Fibroblast of peridontal ligament (primary cell): ENCODE measurements around the gene PCTP.

ENCODE experiments used
- DNase-seq: peaks from one replicate; pipeline ENCODE4 v3.0.0-alpha.2; 2010; ENCODE audit errors: extremely low read depth

PCTP gene

DNA sequence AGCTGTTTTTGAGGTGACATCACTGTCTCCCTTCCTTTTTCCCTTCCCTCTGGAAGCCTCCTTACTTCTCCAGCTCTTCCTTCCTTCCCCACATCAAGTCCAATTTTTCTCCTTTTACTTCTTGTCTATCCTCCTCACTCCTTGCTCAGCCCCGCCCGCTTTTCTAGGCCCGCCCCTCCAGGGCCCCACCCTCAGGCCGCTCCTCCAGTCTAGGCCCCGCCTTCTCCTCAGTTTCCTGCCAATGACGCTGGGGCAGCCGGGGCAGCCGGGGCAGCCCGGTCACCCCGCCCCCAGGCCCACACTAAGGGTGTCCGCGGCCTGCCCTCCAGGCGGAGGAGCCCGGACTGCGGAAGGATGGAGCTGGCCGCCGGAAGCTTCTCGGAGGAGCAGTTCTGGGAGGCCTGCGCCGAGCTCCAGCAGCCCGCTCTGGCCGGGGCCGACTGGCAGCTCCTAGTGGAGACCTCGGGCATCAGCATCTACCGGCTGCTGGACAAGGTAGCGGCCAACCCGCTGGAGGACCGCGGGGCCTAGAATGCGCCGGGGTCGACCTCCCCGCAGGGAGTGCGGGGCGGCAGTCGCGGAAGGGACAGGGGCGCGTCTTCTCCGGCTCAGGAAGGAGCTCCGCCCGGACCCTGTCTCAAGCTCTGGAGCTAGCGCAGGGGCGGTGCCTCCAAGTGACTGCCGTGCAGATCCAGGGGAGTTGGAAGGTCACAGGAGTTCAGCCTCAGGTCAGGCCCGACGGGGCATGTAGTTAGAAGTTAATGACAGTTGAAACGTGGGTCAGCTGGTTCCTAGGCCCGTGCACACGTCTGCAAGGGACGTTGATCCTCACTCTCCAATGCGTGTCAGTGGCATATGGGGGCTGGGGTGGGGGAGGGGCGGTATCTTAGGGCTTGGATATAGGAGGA, at the start of gene PCTP:
PCTP (plus strand) TSS at position 302 of the 908 bp plus-strand sequence; CDS start at position 355, 53 bp downstream.
- DNase-seq = peak; percentile 84

DNA sequence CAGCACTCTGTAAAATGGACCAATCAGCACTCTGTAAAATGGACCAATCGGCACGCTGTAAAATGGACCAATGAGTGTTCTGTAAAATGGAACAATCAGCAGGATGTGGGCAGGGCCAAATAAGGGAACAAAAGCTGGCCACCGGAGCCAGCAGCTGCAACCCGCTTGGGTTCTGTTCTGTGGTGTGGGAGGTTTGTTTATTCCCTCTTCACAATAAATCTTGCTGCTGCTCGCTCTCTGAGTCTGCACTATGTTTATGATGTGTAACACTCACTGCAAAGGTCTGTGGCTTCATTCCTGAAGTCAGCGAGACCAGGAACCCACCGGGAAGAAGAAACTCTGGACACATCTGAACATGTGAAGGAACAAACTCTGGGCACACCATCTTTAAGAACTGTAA, 48.7 kb upstream of the PCTP start:
- no peak for DNase-seq

DNA sequence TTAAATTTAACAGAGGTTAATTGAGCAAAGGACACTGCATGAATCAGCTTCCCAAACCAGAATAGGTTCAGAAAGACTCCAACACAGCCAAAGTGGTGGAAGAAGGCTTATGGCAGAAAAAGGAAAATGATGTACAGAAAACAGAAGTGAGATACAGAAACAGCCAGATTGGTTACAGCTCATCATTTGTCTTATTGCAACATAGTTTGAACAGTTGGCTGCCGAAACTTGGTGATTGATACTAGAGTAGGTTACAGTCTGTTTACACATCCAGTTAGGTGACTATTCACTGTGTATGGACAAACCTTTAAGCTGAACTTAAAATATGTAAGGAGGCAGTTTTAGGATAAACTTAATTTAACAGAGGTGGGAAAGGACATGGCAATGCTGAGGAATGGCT, 46.5 kb upstream of the PCTP start:
- no peak for DNase-seq

DNA sequence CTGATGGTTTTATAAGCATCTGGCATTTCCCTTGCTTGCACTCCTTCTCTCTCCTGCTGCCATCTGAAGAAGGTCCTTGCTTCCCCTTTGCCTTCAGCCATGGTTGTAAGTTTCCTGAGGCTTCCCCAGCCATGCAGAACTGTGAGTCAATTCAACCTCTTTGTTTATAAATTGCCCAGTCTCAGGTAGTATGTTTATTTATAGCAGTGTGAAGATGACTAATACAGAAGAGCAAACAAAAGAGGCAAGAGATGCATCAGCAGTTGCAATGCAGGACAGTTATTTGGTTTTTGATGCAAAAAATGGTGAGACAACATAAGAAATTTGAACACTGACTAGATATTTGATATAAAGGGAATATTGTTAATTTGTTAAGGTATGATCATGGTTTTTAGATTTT, 45.0 kb upstream of the PCTP start:
- DNase-seq = no peak

DNA sequence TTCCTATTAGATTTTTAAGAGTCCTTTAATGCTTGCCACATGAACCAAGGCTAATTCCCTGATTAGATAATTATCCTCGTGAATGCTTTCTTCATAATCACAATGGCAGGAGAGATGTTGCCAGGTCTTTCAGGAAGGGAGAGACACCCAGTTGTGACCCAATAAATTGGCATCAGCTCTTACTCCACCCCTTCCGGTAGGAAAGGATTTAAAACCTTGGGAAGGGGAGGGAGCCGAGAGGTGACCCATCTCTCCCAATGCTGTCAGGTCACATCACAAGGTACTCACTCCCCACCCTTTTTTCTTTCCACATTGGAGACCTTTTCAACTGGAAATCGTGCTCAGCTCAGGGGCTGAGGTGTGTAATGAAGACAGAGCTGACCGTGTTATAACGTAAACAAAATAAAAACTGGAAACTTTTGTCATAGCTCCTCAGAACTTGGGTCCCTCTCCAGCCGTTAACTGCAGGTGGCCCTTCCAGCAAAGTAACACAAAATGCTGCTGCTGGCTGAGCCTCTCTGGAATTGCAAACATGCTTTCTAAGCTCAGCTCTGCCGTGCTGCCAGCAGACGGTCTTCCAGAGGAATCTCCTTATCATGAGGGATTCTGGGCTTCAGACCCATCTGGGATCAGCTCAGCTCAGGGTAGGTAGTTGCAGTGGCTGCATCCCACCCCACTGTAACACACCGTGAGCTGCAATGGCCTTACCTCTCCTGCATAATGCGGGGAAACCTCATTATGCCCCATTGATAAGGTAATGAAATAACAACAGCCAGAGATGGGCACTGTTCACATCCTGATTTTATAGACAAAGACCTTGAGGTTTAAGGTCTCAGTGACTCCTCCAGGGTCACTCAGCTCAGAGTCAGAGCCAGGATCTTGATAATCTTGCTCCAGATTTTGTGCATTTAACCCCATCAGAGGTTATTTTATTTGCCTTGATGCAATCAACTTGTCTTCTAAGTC, 43.8 kb upstream of the PCTP start:
- no peak for DNase-seq

DNA sequence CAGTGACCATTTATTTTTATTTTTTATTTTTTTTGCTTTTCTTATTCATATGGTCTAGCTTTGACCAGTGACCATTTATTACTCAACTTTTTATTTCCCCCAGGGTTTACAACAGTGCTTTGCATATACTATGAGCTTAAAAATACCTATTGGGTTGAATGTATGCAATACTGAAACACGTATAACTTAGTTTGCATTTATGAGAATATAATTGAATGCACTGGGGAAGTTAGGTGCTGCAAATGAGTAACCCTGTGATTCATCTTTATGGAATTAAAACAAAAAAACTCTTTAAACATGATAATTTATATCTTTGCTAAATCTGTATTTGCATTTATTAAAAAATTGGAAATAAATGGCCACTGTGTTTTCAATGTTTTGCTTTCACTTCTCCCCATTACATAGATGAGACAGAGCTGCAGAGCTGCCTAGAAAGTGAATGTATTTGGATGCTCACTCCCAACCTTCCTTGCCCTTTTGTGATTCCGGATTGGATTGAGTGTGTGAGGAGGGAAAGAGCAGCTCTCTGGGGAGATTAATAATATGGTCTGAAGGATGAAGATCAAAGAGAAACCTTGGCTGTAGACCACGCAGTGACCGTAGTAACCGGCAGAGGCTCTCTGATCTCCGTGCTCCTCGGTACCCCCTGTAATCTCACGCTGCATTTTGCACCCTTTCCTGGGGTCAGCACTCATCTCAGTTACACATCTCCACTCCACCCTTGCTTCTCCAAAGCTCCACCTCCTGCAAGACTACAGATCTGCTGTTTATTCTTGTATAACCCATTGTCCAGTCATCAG, 42.5 kb upstream of the PCTP start:
- DNase-seq = no peak

DNA sequence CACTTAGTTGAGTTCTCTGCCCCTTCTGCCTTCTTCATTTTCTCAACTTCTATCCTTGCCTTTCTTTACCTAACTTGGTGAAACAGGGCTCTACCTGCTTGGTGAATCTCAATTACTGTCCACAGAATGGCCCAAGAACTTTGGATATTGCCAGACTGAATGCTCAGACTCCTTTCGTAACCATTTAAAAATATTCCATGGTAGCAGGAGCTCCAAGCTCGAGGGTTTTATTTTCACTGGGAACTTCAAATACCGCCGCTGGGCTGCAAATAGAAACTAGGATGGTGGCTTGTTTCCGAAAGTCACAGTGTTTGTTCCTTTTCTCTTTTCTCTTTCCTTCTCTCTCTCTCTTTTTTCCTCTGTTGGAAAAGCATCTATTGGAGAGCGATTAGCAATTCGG, 41.4 kb upstream of the PCTP start:
- DNase-seq = no peak

DNA sequence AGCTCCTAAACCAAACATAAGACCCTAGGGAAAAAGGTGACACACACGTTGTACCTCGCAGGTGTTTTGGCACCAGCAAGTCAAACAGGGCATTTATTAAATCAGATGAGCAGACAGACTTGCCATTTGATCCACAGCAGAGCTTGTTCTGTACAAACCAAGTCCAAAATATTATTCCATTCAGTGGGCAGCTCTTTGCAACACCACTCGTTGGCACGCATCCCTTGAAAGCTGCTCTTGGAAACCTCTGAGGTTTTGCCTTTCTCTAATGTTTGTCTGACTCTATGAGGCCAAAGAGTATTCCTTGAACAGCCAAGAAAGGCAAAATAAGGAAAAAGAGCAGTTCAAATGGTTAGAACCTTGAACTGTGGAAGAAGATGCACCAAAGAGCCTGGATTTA, 40.9 kb upstream of the PCTP start:
- DNase-seq = no peak

DNA sequence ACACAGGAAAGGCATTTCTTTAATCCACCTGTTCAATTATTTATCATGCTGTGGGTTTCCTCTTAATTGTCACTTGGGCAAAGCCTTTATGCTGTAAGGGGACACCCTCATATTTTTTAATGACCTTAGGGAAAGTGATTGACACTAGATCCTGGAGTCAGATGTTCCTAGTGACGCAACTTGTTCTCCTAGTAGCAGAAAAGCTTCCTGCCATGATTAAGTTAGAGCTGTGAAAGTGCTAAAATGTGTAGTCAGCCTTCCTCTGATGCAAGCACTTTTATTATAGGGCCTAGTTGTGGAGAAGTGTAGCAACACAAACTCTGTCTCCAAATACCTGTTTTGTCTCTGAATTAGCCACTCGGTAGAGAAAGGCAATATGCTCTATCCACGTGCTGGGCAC, 40.4 kb upstream of the PCTP start:
- no peak for DNase-seq

DNA sequence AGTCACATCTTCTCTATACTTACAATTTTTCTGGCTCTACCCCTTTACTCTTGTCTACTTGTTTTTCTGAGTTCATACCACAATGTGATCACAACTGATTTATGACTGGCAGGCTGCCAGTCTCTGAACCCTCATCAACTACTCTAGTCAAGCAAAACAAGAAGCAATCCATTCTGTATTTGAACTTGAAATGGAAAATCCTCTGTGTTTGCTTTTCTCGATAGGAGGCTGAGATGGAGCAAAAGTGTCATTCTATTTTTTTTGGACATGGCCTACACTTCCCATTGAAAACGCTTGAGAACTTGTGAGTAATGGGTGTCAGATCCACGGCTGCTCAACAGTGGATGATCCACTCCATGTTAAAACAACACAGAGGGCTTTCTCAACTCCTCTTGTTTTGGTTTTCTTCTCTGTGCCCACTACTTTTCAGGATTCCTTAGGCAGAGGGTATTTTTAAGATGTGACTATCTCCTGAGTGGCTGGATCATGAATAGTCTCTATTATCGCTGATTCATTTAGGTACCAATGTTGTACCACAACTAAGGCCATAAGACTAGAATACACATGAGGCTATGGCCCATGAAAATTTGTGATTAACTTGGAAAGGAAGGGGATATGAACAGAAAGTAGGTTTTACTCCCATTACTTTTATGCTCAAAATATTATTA, 39.9 kb upstream of the PCTP start:
- no peak for DNase-seq

DNA sequence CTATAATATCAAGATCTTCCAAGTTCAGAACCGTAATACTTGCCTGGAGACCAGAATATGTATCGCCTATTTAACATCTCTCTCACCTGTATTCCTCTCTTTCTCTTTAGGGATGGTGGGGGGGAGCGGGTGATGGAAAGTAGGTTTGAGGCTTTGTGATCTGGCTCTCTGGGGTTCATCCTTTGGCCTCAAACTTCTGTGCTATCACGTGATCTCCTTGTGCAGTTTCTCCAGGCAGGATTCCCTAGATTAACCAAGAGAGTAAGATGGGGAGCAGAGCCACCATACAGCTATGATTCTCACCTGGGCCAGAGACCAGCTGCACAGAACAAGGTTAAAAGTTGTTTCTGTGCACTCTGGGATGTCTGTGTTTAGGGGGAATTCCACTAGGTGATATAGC, 33.4 kb upstream of the PCTP start:
- DNase-seq = no peak

DNA sequence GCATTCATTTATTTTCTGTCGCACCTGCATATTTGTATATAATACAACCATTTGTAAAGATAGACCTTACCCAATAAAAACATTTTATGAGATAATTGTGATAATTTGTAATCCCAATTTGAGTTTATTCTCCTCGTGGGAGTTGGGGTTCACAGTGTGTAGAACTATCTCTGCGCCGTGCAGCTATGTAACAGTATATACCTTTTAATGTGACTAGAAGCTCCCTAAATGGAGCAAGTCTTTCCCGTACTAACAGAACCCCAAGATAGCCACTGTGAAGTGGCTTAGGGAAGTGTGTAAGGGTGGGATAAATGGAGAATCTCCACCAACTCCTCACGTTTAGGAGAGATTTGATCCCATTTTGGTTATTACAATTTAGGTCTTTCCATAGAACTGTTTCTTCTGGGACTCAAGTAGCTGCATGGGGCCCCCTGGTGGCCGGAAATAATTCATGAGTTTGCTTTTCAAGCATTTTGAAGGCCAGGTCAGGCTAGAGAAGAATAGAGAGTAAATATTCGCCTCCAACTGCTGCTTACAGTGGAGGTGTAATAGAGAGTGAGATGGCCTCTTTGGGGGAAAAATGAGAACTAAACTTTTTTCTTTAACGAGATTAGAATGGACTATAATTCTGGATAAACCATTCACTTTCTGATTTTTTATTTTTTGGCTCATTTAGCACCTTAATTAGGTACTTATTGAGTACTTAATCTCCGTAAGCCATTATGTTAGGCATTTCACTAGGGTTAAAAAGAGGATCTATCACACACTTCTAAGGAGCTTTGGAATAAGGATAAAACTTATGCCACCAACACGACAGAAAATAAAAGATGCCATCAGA, 32.7 kb upstream of the PCTP start:
- DNase-seq = peak; percentile 83

DNA sequence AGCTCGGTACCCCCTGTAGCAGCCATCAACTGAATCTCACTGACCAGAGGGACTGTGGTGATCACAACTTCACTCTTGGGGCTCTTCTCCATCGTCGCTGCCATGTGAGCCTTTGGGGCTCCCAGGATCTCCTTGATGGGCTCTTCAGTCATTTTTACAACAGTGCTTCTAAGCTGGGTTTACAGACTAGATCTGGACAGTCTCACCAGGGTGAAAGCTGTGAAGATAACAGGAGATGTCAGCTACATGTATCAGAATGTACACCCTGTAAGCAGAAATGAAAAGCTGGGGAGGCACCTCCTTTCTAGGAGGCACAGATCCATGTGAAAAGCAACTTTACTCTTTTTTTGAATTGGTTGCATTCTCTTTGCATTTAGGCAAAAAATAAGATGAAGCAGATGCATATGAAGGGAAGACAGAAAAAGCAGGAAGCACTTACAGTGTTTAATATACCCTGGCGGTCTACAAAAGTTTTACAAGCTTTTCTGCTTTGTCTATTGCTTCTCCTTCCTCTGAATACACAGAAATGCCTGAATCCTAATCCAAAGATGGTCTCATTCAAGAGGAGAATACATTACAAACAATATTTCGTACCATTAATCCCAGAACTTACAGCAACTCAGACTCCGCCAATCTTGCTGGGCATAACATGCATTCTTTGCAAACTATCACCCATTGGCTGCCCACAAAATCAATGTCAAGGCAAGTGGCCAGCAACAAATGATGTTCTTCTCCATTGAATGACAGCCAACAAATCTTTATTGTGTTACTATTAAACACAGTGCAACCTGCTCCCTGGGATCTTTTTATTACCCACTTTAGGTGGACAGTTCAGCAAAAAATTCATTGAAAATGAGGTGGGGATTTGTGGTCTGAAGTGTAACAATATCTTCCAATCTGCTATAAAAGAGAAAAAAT, 29.7 kb upstream of the PCTP start:
- no peak for DNase-seq

DNA sequence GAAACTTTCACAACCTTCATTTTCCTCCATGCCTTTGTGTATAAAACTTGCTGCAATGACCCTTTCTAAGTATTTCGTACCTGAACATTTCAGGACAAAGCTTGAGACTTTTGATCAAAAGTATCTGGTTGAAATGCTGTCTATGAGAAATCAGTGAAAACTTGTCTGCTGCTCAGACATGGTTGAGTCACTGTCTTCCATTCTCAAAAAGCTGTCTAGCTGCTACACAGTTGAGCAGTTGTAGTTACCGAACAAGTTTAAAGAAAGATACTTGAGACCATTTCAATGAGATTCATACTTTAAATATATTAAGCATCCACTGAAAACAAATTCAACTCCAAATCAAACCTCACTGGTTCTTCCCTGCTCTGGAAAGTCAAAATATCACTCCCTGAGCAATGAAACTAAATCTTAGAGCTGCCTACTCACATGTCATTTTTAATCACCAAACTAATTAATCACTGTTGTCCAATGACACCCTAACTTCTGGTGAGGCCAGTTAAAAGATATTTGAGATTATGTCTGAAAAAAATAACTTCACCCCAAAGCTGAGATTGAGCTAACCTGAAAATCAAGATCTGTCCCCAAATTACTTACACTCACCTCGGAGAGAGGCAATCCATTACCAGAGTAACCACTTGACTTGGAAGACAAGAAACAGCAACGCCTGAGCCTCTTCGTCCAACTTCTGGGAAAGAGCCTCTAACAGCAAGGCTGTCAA, 28.7 kb upstream of the PCTP start:
- DNase-seq = no peak

DNA sequence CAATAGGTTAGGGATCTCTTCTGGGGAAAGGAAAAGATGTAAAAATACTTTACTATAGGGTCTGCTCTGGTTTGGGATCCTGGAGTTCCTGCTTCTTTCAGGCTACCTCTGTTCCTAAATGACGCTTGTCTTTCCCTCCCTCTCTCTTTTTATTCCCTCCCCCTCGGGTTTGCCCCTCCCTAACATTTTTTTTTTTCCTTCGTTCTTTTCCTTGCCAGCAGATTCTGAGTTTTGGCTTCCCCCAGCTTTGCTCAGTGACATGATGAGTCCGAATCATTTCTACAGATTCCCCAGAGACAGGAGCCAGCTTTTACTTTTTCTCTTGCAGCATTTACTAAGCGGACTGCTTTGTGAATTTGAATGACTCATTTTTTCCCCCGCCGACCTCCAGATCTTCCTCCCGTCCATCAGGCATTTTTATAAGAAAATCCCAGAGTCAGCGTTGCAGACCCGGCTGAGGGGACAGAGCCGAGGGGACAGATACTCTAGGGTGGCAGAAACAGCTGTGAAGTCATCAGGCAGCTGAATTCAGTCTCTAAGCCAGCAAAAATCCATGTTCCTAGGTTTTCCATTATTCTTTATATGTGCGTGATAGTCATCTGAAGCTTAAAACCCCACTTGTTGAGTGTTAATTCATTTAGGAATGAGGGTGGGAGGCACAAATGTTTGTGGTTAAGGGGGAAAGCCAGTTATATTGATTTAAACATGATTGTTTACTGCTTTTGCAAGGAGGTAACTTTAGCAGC, 27.9 kb upstream of the PCTP start, which contains the start of gene TMEM100:
TMEM100 (minus strand) TSS at position 123 of the 746 bp plus-strand sequence. CDS start 1,794 bp downstream, outside the sequence.
- DNase-seq = peak; percentile 89

DNA sequence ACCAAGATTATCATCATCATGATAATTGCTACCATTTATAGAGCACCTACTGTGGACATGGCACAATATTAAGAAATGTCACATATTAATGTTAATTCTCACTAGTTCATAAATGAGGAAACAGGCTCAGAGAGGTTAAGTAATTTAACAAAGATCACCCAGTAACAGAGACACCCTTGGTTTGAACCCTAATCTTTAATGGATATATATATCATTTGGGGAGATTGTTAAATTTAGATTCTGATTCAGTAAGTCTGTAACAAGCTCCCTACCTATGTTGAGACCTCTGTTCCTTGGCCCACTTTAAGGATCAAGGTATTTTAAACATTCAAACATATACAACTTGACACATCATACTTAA, 27.4 kb upstream of the PCTP start:
- no peak for DNase-seq

DNA sequence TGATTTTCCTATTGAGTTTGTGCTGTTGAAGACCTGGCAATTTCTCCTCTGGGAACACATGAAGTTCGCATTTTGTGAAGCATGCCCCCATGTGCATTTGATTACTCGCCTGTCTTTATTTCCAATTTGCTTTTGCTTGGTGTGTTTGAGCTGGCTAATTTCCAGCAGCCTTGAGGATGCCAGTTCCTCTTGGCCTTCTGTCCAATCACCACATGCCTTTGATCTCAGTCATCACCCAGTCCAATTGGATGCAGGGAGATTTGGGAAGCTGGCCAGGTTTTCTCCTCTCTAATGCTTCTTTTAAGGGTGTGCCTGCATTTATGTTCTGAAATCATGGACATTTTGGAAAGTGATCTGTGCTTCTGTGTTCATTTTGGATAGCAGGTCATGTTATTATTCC, 24.4 kb upstream of the PCTP start:
- peak; percentile 100 for DNase-seq

DNA sequence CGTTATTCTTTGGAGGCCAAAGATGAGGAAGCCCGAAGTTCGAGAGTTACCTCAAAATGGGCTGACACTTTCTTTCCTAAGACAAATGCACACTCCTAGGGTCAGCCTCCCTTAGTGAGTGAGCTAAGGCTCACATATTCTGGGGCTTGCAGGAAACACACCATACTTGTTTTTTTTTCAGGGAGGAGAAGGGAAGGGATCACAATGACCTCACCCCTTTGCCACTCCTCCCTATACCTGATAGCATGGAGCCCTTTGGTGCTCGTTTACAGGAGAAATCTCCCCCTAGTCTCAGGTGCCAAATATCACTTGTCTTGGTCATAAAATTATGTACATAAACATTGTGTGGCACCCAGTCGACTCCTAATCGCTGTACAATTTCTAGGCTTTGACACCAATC, 23.6 kb upstream of the PCTP start:
- DNase-seq = no peak
